CD4-positive, alpha-beta T cell treated with Interleukin-4 for 4 hours (primary cell): ENCODE measurements around the gene BRCA1.
A peak's percentile ranks its signal among the peaks of the same experiment; 100 is the strongest.
"Not testable (repeated sequence)": the region's sequence is repeated elsewhere in the genome, so short reads cannot be mapped to it uniquely, and the experiment has no call there.

ENCODE experiments used
- DNase-seq: peaks from one replicate; pipeline ENCODE4 v3.0.0-alpha.2; 2020

BRCA1 gene

GRCh38 chr17:43125133-43125966 is at the start of gene BRCA1:
BRCA1 (minus strand) TSS chr17:43125364; CDS start chr17:43124096, 1,268 bp downstream.
- peak; percentile 98 for DNase-seq

GRCh38 chr17:43171586-43172487 is 46.7 kb upstream of the BRCA1 start:
- peak; percentile 21 for DNase-seq

DNA sequence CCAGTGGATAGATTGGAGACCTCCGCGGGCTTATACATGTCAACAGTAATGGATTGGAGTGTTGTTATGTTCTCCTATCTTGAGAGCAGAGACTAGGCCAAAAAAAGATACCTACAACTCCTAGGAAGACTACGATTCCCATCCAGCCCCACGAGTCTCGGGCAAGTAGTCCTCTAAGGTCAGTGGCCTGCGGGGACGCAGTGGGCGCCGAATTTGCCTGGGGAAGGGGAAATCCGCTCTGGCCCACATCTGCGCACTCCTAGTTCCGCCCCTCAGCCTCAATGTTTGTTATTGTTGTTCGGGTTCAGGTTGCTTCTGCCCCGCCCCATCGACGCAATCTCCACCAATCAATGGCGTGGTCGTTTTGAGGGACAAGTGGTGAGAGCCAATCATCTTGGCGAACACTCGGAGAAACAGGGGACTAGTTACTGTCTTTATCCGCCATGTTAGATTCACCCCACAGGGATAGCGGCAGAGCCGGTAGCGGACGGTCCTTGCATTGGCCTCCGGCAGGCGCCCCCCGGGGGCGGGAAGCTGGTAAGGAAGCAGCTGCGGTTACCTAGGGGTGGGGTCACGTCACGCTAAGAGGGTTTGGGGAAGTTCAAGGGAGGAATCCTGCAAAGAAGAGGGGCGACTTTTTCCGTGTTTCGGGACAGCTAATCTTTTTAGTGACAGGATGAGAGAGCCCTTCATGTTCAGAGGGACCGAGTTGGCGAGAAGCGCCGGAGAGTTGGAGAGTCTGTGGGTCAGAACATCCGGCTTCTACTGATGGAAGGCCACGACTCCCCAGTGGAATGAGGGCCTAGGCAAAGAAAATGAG is 45.8 kb upstream of the BRCA1 start, which contains the start of gene NBR1:
TSS of gene NBR1 (plus strand) at position 449 of the 820 bp plus-strand sequence. CDS start 4,586 bp downstream, outside the sequence.
- DNase-seq, result peak; percentile 99

GRCh38 chr17:43170140-43170765 is 45.1 kb upstream of the BRCA1 start:
- DNase-seq, result peak; percentile 96

- no peak for DNase-seq
Measured at GRCh38 chr17:43169561-43170139, 44.5 kb upstream of the BRCA1 start.

DNA sequence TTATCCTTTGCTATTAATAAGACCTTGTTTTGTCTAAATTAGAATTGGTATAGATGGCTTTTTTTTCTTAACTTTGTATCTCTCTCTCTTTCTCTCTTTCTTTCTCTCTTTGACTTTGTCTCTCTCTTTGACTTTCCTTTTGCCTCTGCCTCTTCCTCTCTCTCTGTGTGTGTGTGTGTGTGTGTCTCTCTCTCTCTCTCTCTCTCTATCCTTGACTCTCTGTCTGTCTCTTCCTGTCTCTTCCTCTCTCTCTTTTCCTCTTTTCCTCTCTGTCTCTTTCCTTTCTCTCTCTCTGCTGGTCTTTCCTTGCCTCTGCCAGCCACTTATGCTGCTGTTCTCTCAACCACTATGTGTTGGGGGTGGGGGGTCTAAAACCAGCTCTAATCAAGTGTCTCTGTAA is 40.8 kb upstream of the BRCA1 start:
- not testable (repeated sequence) for DNase-seq

DNA sequence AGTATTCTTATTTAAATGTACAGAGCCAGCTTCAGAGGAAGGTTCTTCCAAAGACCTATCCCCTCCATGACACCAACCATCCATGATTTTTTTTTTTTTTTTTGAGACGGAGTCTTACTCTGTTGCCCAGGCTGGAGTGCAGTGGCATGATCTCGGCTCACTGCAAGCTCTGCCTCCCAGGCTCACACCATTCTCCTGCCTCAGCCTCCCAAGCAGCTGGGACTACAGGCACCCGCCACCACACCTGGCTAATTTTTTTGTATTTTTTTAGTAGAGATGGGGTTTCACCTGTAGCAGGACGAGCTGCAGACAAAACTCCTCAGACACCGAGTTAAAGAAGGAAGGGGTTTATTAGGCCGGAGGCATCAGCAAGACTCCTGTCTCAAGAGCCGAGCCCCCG is 34.8 kb upstream of the BRCA1 start:
- DNase-seq, result not testable (repeated sequence)

- not testable (repeated sequence) for DNase-seq
Measured at GRCh38 chr17:43159232-43159631, 34.1 kb upstream of the BRCA1 start.

GRCh38 chr17:43155666-43156065 is 30.5 kb upstream of the BRCA1 start:
- DNase-seq, result no peak

GRCh38 chr17:43153197-43153835 is 28.2 kb upstream of the BRCA1 start:
- not testable (repeated sequence) for DNase-seq

DNA sequence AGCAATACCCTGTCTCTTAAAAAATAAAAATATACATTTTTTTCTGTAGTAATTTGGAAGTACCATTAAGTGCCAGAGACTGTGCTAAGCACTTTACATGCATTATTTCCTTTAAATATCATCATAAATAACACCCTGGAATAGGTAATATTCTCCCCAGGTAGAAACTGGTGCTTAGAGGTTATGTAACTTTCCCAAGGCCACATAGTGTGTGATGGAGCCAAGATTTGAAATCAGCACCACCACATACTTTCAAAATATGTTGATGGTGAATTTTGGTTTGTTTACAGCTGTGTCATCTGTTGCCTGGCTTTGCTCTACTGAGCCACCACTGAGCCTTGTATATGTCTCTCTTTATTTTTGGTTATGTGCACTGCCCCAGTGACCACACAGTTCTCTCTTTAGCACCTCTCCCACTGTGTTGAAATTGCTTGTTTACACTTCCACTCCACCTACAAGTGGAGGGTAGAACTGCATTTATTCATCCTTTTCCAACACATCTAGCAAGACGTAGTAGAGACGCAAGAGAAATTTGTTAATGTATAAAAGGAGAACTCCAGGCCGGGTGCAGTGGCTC is 26.8 kb upstream of the BRCA1 start:
- DNase-seq, result no peak

DNA sequence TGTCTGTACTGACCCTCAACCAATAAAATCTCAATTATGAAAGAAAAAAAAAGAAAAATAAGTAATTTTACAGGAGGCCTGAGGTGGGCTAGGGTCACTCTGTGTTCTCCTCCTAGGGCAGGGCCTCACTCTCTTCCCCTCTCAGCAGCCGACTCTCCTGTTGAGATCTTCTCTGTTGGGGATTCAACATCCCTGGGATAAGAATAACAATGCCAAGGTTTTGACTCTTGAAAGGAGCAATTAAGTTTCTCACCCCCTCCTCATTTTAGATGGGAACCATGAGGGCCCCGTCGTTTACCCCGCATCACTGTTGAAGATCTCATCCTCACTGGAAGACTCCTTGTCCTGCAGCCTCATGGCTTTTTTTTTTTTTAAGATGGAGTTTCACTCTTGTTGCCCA is 21.5 kb upstream of the BRCA1 start:
- DNase-seq, result no peak

DNA sequence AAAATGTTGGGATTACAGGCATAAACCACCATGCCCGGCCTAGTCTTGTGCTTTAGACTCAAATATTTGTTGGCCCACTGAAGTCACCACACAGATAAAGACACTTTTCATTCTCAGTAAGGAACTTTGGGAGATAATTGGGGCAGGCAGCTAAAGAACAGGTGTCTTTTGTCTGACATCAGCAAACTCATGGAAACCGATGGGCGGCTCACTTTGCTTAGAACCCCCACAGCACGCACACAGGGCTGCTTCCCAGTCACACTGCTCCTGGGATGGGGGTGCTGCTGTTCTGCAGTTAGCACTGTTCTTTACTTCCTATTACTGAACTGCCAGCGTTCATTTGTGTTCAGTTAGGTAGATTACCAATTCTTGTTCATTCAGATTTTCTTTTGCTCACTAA is 18.0 kb upstream of the BRCA1 start:
- DNase-seq, result no peak

DNA sequence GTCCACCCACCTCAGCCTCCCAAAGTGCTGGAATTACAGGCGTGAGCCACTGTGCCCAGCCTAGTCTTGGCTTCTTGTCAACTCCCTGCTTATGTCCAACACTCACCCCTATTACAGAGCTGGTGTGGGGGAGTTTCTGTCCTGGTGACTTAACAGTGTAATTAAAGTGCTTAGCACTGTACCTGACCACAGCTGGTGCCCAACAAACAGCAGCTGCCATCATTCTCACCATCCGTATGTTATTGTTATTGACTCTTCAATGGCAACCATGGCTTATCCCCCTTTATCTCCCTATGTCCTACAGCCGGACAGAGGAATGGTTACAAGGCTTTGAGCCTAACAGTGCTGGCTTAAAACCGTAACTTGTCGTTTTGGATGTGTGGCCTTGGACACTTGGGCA is 17.0 kb upstream of the BRCA1 start:
- DNase-seq, result no peak

DNA sequence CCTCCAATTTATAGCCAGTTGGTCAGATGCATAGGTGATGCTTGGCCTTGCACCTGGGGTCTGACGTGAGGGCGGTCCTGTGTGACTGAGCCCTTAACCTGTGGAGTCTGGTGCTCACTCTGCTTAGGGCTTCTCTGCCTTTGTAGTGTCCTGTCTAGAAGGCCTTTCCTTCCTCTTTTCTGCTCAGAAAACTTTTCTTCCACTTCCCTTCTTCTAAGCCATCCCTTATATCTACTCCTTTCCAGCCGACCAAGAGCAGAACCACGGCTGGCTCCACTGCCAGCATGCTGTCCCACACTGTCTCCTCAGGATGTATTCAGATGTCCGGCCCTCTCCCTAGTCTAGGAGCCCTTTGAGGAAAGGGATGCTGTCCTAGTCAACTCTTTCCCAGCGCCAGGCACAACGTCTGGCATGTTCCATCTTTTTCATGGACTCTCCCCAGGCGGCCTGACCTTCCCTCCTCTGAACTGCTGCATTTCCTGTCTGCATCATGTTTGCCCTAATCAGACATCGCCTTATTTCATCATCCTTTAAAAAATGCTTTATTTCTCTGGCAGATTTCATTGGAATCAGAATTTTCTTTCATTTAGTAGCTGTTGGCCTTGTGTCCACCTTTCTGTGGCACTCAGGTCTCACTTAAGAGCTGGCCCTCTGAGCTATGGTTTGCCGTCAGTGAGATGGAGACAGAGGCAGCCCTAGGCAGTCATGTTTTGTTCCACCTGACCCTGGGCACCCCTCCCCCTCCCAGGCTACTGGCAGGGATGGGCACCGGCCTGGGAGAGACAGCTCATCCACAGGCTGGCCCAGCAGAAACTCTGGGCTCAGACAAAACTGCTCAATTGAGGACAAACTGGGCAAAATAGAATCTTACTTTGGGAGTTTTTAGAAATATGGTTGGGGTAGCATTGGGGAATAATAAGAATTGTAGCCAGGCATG is 15.5 kb upstream of the BRCA1 start:
- DNase-seq, result no peak

GRCh38 chr17:43138531-43138930 is 13.4 kb upstream of the BRCA1 start:
- not testable (repeated sequence) for DNase-seq

DNA sequence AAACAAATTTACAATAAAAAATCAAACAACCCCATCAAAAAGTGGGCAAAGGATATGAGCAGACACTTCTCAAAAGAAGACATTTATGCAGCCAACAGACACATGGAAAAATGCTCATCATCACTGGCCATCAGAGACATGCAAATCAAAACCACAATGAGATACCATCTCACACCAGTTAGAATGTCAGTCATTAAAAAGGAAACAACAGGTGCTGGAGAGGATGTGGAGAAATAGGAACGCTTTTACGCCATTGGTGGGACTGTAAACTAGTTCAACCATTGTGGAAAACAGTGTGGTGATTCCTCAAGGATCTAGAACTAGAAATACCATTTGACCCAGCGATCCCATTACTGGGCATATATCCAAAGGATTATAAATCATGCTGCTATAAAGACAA is 11.4 kb upstream of the BRCA1 start:
- not testable (repeated sequence) for DNase-seq

DNA sequence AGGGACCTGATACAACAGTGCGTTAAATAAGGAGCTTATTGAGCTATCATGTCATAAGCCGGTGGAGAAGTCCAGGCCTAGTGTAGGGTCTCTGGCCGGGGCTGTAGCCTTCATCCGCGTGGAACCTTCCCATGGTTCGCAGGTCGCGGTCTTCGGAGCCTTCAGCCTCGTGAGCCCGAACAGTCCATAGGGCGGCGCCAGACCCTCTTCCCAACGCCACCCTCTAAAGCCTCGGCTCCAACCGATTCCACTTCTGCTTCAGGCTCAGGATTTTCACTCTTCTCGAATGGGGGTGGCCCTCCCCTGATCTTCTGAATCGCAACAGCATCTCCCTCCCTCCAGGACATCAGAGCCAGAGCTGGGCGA is 10.3 kb upstream of the BRCA1 start:
- DNase-seq, result no peak

GRCh38 chr17:43134774-43135453 is 9.8 kb upstream of the BRCA1 start:
- DNase-seq, result no peak
